Measurements from ENCODE around the gene BLOC1S3.

Gene BLOC1S3

DNA sequence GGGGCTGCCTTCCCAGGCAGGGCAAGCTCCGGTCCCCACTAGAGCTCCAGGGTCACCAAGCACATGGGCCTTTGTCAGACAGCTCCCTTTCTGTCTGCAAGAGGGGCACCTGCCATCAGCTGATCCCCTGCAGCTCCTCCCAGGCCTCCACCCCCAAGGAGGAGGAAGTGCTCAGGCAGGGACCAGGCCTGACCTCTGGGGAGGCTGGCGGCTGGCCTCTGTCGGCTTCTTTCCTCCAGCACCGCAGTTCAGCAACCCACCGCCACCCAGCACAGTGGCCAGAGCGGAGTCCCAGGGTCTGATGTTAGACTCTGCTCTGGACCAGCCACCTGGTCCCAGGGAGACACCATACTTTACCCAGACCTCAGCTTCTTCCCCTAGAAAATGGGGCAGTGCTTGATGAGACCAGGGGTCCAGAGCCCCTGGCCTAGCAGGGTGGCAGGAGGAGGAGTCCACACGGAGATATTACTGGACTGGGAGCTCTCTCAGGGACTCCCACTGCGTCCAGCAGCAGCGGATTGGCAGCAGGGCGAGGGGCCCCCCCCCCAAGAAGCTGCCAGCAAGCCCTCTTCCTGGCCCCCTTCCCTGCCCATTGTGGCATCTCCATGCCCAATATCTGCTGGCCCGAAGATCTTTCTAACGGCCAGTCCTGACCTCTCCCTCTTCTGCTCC, 41.9 kb upstream of the BLOC1S3 start:
- DNase-seq (ENCODE audit: low read depth), result no peak
- TF ChIP-seq, protein P1, sequence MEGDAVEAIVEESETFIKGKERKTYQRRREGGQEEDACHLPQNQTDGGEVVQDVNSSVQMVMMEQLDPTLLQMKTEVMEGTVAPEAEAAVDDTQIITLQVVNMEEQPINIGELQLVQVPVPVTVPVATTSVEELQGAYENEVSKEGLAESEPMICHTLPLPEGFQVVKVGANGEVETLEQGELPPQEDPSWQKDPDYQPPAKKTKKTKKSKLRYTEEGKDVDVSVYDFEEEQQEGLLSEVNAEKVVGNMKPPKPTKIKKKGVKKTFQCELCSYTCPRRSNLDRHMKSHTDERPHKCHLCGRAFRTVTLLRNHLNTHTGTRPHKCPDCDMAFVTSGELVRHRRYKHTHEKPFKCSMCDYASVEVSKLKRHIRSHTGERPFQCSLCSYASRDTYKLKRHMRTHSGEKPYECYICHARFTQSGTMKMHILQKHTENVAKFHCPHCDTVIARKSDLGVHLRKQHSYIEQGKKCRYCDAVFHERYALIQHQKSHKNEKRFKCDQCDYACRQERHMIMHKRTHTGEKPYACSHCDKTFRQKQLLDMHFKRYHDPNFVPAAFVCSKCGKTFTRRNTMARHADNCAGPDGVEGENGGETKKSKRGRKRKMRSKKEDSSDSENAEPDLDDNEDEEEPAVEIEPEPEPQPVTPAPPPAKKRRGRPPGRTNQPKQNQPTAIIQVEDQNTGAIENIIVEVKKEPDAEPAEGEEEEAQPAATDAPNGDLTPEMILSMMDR (conservative IDR thresholded peaks at IDR 0.05; ENCODE audit: control insufficient read depth, insufficient read depth, low read depth, low read length), result no peak
- no peak overlapping the region for H3K4me3 ChIP-seq (ENCODE audit: control insufficient read depth, low read depth, low read length)

GRCh38 chr19:45137179-45137761, 41.3 kb upstream of the BLOC1S3 start:
- H3K4me3 ChIP-seq (ENCODE audit: control insufficient read depth, low read depth, low read length), result no peak overlapping the region
- TF ChIP-seq, protein P1 (conservative IDR thresholded peaks at IDR 0.05; ENCODE audit: control insufficient read depth, insufficient read depth, low read depth, low read length), result no peak
- no peak for DNase-seq (ENCODE audit: low read depth)

- no peak overlapping the region for H3K4me3 ChIP-seq (ENCODE audit: control insufficient read depth, low read depth, low read length)
- DNase-seq (ENCODE audit: low read depth), result no peak
- TF ChIP-seq, protein P1 (conservative IDR thresholded peaks at IDR 0.05; ENCODE audit: control insufficient read depth, insufficient read depth, low read depth, low read length), result no peak
Observed at GRCh38 chr19:45138303-45138751, 40.3 kb upstream of the BLOC1S3 start.

DNA sequence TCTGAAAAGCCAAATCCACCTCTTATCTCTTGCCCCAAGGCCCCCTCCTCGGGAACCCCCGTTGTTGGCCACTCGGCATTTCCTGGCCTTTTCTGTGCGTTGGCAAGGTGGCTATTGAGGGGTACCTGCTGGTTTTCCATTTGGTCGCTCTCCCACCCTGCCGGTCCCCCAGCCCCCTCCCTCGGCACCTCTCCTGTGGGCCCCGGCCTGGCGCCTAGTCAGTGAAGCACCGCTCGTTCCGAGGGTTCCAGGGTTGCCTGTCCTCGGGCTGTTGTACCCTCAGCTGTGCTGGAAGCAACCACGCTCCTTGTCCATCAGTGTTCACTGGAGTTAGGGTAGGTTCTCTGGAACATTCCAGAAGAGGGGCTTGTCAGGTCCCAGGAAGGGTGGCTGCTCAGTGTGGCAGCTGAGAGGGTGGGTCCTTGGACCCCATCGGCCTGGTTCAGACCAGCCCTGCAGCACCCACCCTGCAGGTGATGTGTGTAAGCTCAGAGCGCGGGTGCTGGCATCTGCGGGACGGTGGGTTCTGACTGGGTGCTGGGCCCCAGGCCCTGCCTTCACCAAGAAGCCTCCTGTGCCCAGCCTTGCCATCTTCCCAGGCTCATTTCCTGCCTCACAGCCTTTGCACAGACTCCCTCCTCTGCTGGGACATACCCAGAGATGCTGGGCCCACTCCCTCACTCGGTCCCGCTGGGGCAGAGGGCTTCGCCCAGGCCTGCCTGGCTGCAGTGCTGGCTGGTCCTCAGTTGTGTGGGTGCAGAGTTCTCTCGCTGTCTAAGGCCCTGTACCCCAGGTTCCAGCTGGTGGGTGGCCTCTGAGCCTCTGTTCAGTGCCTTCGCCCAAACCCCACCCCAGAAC, 39.1 kb upstream of the BLOC1S3 start:
- H3K4me3 ChIP-seq (ENCODE audit: control insufficient read depth, low read depth, low read length), result no peak overlapping the region
- TF ChIP-seq, protein P1 (conservative IDR thresholded peaks at IDR 0.05; ENCODE audit: control insufficient read depth, insufficient read depth, low read depth, low read length), result no peak
- no peak for DNase-seq (ENCODE audit: low read depth)

DNA sequence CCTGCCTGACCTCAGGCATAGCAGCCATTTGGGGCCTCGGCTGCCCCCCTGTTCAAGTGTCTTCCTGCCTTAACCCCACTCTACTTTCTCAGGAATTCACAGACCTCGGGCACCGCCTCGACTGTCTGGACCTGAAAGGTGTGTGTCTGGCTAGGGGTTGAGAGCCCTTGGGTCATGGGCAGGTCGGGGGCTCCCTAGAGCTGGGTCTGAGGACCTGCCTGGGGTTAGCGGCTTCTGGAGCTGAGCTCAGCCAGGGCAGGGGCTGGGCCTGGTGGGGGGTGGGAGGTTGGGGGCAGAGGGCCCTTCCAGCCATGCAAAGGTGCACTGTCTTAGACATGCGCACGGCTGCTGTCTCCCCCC, 38.5 kb upstream of the BLOC1S3 start:
- H3K4me3 ChIP-seq (ENCODE audit: control insufficient read depth, low read depth, low read length), result no peak overlapping the region
- TF ChIP-seq, protein P1 (conservative IDR thresholded peaks at IDR 0.05; ENCODE audit: control insufficient read depth, insufficient read depth, low read depth, low read length), result no peak

DNA sequence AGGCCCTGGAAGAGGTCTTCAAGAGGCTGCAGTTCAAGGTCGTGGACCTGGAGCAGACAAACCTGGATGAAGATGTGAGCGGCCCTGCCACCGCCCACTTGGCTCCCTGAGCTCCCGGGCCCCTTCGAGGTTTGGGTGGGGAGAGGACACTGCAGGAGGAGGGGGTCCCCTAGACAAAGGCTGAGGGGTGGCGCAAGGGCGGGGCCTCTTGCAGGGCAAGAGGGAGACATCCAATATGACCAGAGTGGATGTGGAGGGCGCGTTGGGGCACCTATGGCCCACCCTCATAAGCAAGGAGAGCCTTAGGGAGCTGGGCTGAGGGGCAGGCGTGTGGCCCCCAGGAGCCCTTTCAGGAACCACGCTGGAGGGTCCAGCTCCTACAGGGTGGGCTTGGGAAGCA, 38.1 kb upstream of the BLOC1S3 start:
- H3K4me3 ChIP-seq (ENCODE audit: control insufficient read depth, low read depth, low read length), result no peak overlapping the region
- DNase-seq (ENCODE audit: low read depth), result no peak
- TF ChIP-seq, protein P1 (conservative IDR thresholded peaks at IDR 0.05; ENCODE audit: control insufficient read depth, insufficient read depth, low read depth, low read length), result no peak

More for the DNA sequence above, 38.5 kb upstream of the BLOC1S3 start:
- no peak for DNase-seq (ENCODE audit: low read depth)
